Heart left ventricle (tissue), 16 donors: ENCODE measurements around the gene MED22. TPM values are rescaled to one million over a fixed set of nuclear protein-coding genes. Genes with fewer than 3 reads are reported as not detected.
A peak's percentile ranks its signal among the peaks of the same experiment; 100 is the strongest.

Source experiments
- ATAC-seq, 4 donors: fragments of 200-7000 bp; cut with Tn5 transposase; one replicate each; pipeline ENCODE4 v1.9.1; 2020 to 2022; ENCODE audit warnings: moderate library complexity in 4 of 4, mild to moderate bottlenecking in 3 of 4, moderate number of reproducible peaks in 1 of 4
- DNase-seq, 5 donors: peaks; one replicate each; pipeline ENCODE4 v3.0.0-alpha.2; 2020
- H3K27ac ChIP-seq, 12 donors: fragments of 200-600 bp; sonication (generic) in 4 of 12; one replicate each; pipeline versions ENCODE4 v1.5.0 to v1.8.0; 2016 to 2022; ENCODE audit warnings: mild to moderate bottlenecking in 2 of 12
- H3K27me3 ChIP-seq, 9 donors: fragments of 200-600 bp; sonication (generic) in 2 of 9; one replicate each; pipeline versions ENCODE4 v1.5.1 to v1.8.0; 2016 to 2022; ENCODE audit warnings: mild to moderate bottlenecking in 3 of 9
- H3K36me3 ChIP-seq, 9 donors: fragments of 200-600 bp; sonication (generic) in 2 of 9; one replicate each; pipeline versions ENCODE4 v1.5.0 to v1.8.0; 2018 to 2022; ENCODE audit warnings: mild to moderate bottlenecking in 2 of 9
- H3K4me1 ChIP-seq, 12 donors: fragments of 200-600 bp; sonication (generic) in 4 of 12; one replicate each; pipeline versions ENCODE4 v1.5.0 to v1.8.0; 2016 to 2022; ENCODE audit warnings: mild to moderate bottlenecking in 3 of 12
- H3K4me3 ChIP-seq, 12 donors: fragments of 200-600 bp; sonication (generic) in 4 of 12; one replicate each; pipeline versions ENCODE4 v1.5.0 to v1.8.0; 2017 to 2022; ENCODE audit warnings: mild to moderate bottlenecking in 9 of 12, moderate library complexity in 4 of 12
- H3K9me3 ChIP-seq, 12 donors: fragments of 200-600 bp; sonication (generic) in 4 of 12; one replicate each; pipeline versions ENCODE4 v1.5.0 to v1.8.0; 2016 to 2022; ENCODE audit warnings: mild to moderate bottlenecking in 1 of 12
- POLR2A ChIP-seq, 2 donors: fragments of 450-650 bp; IDR thresholded peaks; one replicate each; pipeline ENCODE4 v1.6.1; 2017; ENCODE audit warnings: antibody characterized with exemption in 2 of 2, mild to moderate bottlenecking in 2 of 2, moderate library complexity in 2 of 2
- WGBS, 4 donors: extraction: QIAGEN DNeasy Blood & Tissue Kit in 2 of 4; methylation state at CpG; one replicate each; pipeline versions ENCODE4 v1.1.5 to v1.1.7; 2013 to 2018; 5-methylcytosine and 5-hydroxymethylcytosine counted together
- intact Hi-C, 10 donors: fragments of 100-400 bp; cut with DNase I; formaldehyde crosslinking; loops; one replicate each; pipeline versions ENCODE4 v1.11.1 to v1.14.2; 2022
- polyA plus RNA-seq, 2 donors: library from polyadenylated mRNA; stranded (reverse); fragments of 200-250 nt; gene quantifications; one replicate each; pipeline ENCODE4 v1.2.3, GENCODE V29; 2013
- total RNA-seq, 9 donors: library from RNA; depleted of rRNA in 2 of 9; stranded (reverse); fragments of >200 nt in 2 of 9; fragmentation: NEBNext Ultra II Directional in 3 of 9; extraction: Animal tissue kit (Norgen Biotek cat#: 25700) in 3 of 9; gene quantifications; one replicate each; pipeline versions ENCODE4 v1.1.0 to v1.2.4, GENCODE V29; 2016 to 2023
- TF ChIP-seq, protein P1 (sequence below), 12 donors: fragments of 200-600 bp; sonication (generic) in 4 of 12; IDR thresholded peaks; one replicate each; pipeline versions ENCODE4 v1.5.0 to v1.8.0; 2018 to 2022; ENCODE audit warnings: antibody characterized with exemption in 12 of 12, mild to moderate bottlenecking in 5 of 12
- donor health status: ischemic (EF 13 %, LVEDD 7.1; RV severe dilation, severe dysfunction).
- donor health status: healthy with polysubstance abuse.
- donor health status: DM: no; HTN: yes; CAD: no.
- donor health status: DM: no; HTN: no; CAD: no.
- donor health status: ischemic (EF 25% LVEDD 6.9; RV normal size, moderate dysfunction).
- donor health status: ischemic (EF 25% LVEDD 5.7; RV mildly dilated, moderate dysfunction).
- donor health status: healthy.
- donor health status: DM: yes; HTN: yes; CAD: no.
- donor health status: ischemic (EF 35%, LVEDD 5.7; RV mildly dilated, moderate dysfunction).
- donor health status: nonischemic (EF 11% LVEDD 7.7; RV severe dilation, severe dysfunction).
- donor health status: DM: yes; HTN: yes; CAD: no.
- donor health status: PGD.
- donor health status: ischemic (EF 29% LVEDD 5.4; RV normal size, mild dysfunction).
- donor health status: nonischemic (EF 23%, LVEDD 6.1; RV moderate dilation, normal function).

MED22 gene
- total and polyA plus RNA-seq, 11 donors: 12.3 to 33.8 (median 19.5) TPM

DNA sequence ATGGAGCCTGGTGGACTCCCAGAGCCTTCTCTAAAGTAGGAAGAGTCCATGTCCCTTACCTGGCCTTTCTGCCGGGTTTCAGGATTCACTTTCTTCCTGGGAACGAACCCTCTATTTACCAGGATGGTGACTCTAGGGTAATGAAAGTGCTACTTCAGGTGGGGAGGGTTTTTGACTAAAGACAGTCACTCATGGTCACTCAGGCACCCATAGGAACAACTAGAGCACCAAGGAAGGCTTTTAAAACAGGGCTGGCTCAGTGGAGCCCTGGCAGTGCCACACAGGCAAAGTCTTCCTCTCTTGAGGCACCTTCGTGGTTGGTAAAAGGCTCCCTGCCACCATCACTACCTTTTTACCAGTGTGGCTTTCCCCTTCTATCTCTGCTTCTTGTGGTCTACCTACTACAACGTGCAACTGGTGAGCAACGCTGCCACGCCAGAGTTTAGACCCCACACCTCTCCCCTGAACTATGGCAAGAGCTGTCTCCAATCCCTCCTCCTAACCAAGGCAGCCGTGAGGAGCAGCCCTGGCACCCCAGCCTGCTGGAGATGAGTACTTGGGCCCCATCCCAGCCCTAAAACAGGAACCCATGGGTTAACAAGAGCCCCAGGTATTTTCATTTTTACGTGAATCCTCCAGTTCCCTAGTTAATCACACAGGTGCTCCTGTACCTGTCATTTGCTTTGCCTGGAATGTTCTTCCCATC is 4.9 kb upstream of the MED22 start:
- H3K4me1 ChIP-seq: peaks cover 8 to 45% (median 34%) of the 10 kb centered on the region in 12 donors
- ATAC-seq (no peak), DNase-seq (no peak)
- intact Hi-C loops: no loop called here
- H3K9me3 ChIP-seq: no peaks in the 10 kb centered on the region
- no peak overlapping the region for H3K4me3 ChIP-seq
- 78 to 87% (median 83%) methylated on average over 8 of the region's 8 CpGs for WGBS, 4 donors
- peaks cover 0 to 55% (median 50%) of the 10 kb centered on the region in 9 donors for H3K36me3 ChIP-seq
- H3K27me3 ChIP-seq: no peaks in the 10 kb centered on the region
- H3K27ac ChIP-seq: no peak overlapping the region
- TF ChIP-seq, protein P1, sequence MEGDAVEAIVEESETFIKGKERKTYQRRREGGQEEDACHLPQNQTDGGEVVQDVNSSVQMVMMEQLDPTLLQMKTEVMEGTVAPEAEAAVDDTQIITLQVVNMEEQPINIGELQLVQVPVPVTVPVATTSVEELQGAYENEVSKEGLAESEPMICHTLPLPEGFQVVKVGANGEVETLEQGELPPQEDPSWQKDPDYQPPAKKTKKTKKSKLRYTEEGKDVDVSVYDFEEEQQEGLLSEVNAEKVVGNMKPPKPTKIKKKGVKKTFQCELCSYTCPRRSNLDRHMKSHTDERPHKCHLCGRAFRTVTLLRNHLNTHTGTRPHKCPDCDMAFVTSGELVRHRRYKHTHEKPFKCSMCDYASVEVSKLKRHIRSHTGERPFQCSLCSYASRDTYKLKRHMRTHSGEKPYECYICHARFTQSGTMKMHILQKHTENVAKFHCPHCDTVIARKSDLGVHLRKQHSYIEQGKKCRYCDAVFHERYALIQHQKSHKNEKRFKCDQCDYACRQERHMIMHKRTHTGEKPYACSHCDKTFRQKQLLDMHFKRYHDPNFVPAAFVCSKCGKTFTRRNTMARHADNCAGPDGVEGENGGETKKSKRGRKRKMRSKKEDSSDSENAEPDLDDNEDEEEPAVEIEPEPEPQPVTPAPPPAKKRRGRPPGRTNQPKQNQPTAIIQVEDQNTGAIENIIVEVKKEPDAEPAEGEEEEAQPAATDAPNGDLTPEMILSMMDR (IDR thresholded peaks at IDR 0.05): no peak
- no peak for TF ChIP-seq POLR2A (IDR thresholded peaks at IDR 0.05)

DNA sequence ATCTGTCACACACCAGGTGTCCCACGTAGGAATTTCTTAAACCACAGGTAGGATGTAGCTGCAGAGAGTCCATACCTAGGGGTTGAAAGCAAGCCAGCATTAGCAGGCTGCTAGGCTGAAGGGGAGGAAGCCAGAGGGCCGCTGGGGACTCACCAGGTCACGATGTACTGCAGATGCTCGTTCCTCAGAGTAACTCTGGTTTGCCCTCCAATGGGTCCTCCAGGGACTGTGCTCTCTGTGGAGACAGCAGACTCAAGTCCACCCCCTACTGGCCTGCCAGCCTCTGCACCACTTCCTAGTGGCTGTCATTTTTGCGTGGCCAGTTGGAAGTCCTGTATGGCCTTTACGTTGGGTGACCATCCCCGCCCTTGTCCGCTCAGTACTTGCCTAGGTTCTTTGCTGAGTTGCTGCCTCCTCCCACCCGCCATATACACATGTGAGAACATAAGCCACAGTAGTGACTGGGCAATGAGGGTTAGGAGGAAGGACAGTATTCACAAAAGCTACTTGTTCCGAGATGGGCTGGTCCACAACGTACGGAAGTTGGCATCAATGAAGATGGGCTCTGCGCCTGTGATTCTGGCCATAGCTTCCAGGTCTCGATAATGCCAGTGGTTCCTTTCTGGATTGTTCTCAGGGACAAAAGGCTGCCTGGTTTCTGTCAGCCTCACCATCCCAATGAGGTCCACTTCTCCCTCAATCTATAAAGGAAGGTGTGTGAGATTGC is 4.1 kb upstream of the MED22 start:
- peaks cover 7 to 41% (median 28%) of the 10 kb centered on the region in 12 donors for H3K4me1 ChIP-seq
- H3K9me3 ChIP-seq: no peaks in the 10 kb centered on the region
- DNase-seq: peak in 1 of 5 donors; percentile 45
- no peak for TF ChIP-seq POLR2A (IDR thresholded peaks at IDR 0.05)
- TF ChIP-seq, protein P1 (IDR thresholded peaks at IDR 0.05): peak in 9 of 12 donors; percentile 10 to 53 (median 39)
- peaks cover 0 to 55% (median 50%) of the 10 kb centered on the region in 9 donors for H3K36me3 ChIP-seq
- ATAC-seq: no peak
- intact Hi-C loops: no loop called here
- H3K27me3 ChIP-seq: no peaks in the 10 kb centered on the region
- WGBS, 4 donors: 76 to 81% (median 77%) methylated on average over 13 to 14 of the region's 14 CpGs
- H3K27ac ChIP-seq: no peak overlapping the region
- H3K4me3 ChIP-seq: no peak overlapping the region

DNA sequence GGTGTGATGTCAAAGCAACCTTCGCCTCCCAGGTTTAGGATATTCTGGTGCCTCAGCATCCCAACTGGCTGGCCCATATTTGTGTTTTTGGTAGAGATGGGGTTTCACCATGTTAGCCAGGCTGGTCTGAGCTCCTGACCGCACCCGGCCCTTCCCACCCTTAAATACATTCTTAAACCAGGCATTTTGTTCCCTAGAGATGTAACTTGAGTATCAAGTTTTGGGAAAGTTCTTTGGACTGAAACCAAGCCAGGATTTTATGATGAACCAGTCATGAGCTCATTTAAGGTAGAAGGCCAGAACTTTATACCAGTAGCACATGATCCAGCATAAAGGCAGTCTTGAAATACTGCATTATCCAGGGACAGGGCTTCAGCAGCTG is 3.6 kb upstream of the MED22 start:
- Histone ChIP-seq H3K27me3 (no peaks in the 10 kb centered on the region), H3K4me1 (peaks cover 4 to 43% (median 29%) of the 10 kb centered on the region in 12 donors), H3K4me3 (no peak overlapping the region), H3K27ac (no peak overlapping the region), H3K36me3 (peaks cover 0 to 55% (median 50%) of the 10 kb centered on the region in 9 donors), H3K9me3 (no peaks in the 10 kb centered on the region)
- 88 to 95% (median 94%) methylated on average over 3 of the region's 3 CpGs for WGBS, 4 donors
- no peak for ATAC-seq
- no peak for TF ChIP-seq POLR2A (IDR thresholded peaks at IDR 0.05)
- TF ChIP-seq, protein P1 (IDR thresholded peaks at IDR 0.05): no peak
- intact Hi-C loops: no loop called here
- DNase-seq: no peak

DNA sequence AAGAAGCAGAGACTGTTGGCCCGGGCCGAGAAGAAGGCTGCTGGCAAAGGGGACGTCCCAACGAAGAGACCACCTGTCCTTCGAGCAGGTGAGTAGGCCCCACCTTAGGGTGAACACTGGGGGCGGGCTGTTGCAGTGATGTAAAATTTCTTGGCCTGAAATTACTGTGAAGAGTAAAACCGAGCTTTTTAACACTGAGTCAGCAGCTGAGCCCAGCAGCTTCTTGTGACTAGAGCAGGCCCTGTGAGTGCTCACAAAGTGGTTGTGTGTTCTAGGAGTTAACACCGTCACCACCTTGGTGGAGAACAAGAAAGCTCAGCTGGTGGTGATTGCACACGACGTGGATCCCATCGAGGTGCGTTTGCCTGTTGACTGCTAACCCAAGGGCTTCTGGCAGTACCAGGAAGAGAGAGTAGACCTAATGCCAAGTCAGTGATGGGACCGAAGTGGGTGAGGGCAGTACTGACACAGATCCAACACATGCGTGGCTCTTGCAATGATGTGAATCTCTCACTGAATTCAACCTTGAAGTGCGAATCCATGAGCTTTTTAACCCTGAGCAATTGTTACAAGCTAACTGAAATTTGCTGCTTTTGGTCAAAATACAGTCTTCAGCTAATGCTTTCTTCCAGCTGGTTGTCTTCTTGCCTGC is 2.2 kb upstream of the MED22 start:
- Histone ChIP-seq H3K4me1 (peaks cover 4 to 40% (median 30%) of the 10 kb centered on the region in 12 donors), H3K9me3 (no peaks in the 10 kb centered on the region), H3K27me3 (no peaks in the 10 kb centered on the region), H3K27ac (no peak overlapping the region), H3K4me3 (peak overlapping the region in 1 of 12 donors; percentile 100), H3K36me3 (peaks cover 0 to 62% (median 55%) of the 10 kb centered on the region in 9 donors)
- DNase-seq: no peak
- no peak for ATAC-seq
- TF ChIP-seq, protein P1 (IDR thresholded peaks at IDR 0.05): no peak
- TF ChIP-seq POLR2A (IDR thresholded peaks at IDR 0.05): no peak
- intact Hi-C loops: loop anchor here in 2 of 10 donors (2.0 to 10.0 kb wide), 2 partner anchors 27 to 135 kb away; partner anchors contain the start of genes STKLD1 (in 1 of the 2) and SURF4 (in 1 of the 2)
- 76 to 82% (median 79%) methylated on average over 15 of the region's 15 CpGs for WGBS, 4 donors
